Effector memory CD4-positive, alpha-beta T cell (primary cell): ENCODE results near the gene TCTN2.

Experiments
- DNase-seq, 3 donors: peaks; one replicate each; pipeline ENCODE4 v3.0.0-alpha.2; 2020
- H3K27ac ChIP-seq: 2 replicates; pipeline ENCODE4 v1.7.0; 2013; ENCODE audit warnings: mild to moderate bottlenecking, low read length, moderate library complexity; ENCODE audit not compliant: insufficient read depth, poor library complexity, severe bottlenecking
- H3K27me3 ChIP-seq: replicated peaks from 2 replicates; pipeline ENCODE4 v1.7.0; 2013; ENCODE audit warnings: mild to moderate bottlenecking, low read length; ENCODE audit not compliant: insufficient read depth, control insufficient read depth, poor library complexity, severe bottlenecking
- H3K36me3 ChIP-seq: 2 replicates; pipeline ENCODE4 v1.7.0; 2013; ENCODE audit warnings: mild to moderate bottlenecking, low read length, moderate library complexity; ENCODE audit not compliant: control insufficient read depth, insufficient read depth
- H3K4me1 ChIP-seq: 2 replicates; pipeline ENCODE4 v1.7.0; 2013; ENCODE audit warnings: low read length, mild to moderate bottlenecking; ENCODE audit not compliant: control insufficient read depth, insufficient read depth, poor library complexity, severe bottlenecking
- H3K4me3 ChIP-seq: 2 replicates; pipeline ENCODE4 v1.7.0; 2013; ENCODE audit warnings: low read length, low read depth, mild to moderate bottlenecking; ENCODE audit not compliant: insufficient read depth, poor library complexity, severe bottlenecking
- H3K9me3 ChIP-seq: 2 replicates; pipeline ENCODE4 v1.7.0; 2013; ENCODE audit warnings: mild to moderate bottlenecking, low read length, moderate library complexity; ENCODE audit not compliant: control insufficient read depth

Gene TCTN2

GRCh38 chr12:123655420-123655819, 15.5 kb upstream of the TCTN2 start:
- Histone ChIP-seq H3K27ac (no peak overlapping the region), H3K27me3 (no peaks in the 10 kb centered on the region), H3K4me1 (no peaks in the 10 kb centered on the region), H3K36me3 (peaks cover 27% of the 10 kb centered on the region), H3K4me3 (no peak overlapping the region), H3K9me3 (no peaks in the 10 kb centered on the region)
- DNase-seq = no peak

DNA sequence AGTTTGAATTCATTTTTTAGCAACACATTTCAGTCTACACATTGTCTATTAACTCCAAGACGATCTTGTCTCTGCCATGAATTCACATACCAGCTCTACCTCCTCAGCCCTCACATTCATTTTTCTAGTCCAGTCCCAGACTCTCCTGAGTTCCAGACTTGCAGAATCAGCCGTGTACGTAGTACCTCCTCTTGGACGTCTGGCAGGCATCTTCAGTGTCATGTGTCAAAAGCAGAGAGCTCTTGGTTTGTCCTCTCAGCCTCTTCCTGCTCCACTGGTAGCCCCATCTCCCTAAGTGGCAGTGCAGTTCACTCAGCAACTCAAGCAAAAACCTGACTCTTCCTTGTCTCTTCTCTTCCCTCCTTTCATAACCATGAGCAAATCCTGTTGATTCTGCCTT, 14.5 kb upstream of the TCTN2 start:
- DNase-seq = no peak
- Histone ChIP-seq H3K4me3 (no peak overlapping the region), H3K36me3 (peaks cover 27% of the 10 kb centered on the region)

GRCh38 chr12:123657211-123657610, 13.7 kb upstream of the TCTN2 start:
- Histone ChIP-seq H3K27ac (no peak overlapping the region), H3K27me3 (no peaks in the 10 kb centered on the region), H3K4me3 (no peak overlapping the region), H3K9me3 (no peaks in the 10 kb centered on the region), H3K4me1 (no peaks in the 10 kb centered on the region), H3K36me3 (peaks cover 21% of the 10 kb centered on the region)
- DNase-seq = no peak

More for the DNA sequence above, 14.5 kb upstream of the TCTN2 start:
- Histone ChIP-seq H3K27me3 (no peaks in the 10 kb centered on the region), H3K27ac (no peak overlapping the region), H3K4me1 (no peaks in the 10 kb centered on the region), H3K9me3 (no peaks in the 10 kb centered on the region)

DNA sequence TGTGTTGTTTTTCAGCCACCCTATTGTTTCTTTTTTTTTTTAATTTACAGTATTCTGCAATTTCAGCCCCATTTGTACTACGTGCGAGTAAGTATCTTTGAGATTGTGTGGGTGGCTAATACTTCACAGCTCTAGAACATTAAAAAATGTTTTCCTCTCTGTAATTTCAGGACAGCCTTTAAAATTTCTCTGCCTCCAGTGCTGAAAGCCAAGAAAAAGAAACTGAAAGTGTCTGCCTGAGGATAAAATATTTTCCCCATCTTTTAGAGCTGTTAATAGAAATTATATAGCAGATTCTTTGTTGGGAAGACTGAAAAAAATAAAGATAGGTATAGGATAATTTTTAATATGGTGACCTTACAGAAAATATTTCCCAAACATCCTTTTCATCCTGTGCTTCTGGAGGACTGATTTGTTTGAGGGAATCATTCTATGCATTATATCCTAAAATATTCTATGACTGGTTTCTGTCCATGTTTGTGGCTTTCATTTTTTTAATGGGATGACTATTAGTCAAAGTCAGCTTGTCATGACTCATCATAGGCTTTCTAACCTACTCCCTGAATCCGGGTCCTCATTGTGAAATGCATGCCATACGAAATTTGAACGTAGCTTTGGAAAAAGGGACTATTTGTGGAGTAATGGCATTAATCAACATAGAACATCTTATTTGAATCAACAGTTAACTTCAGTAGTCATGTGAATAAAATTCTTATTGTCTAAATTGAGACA, 10.8 kb upstream of the TCTN2 start:
- H3K9me3 ChIP-seq = no peaks in the 10 kb centered on the region
- no peak overlapping the region for H3K4me3 ChIP-seq
- H3K27ac ChIP-seq = no peak overlapping the region
- no peaks in the 10 kb centered on the region for H3K27me3 ChIP-seq
- H3K36me3 ChIP-seq = peaks cover 17% of the 10 kb centered on the region
- DNase-seq = no peak
- H3K4me1 ChIP-seq = no peaks in the 10 kb centered on the region

GRCh38 chr12:123667771-123668170, 3.1 kb upstream of the TCTN2 start:
- DNase-seq = no peak
- Histone ChIP-seq H3K4me3 (no peak overlapping the region), H3K27me3 (no peaks in the 10 kb centered on the region)

GRCh38 chr12:123671876-123672275, 963 bp downstream of the TCTN2 start:
- Histone ChIP-seq H3K9me3 (no peaks in the 10 kb centered on the region), H3K4me3 (no peak overlapping the region), H3K36me3 (peaks cover 9% of the 10 kb centered on the region), H3K27ac (no peak overlapping the region), H3K27me3 (no peaks in the 10 kb centered on the region), H3K4me1 (peaks cover 6% of the 10 kb centered on the region)
- DNase-seq = no peak

More at GRCh38 chr12:123667771-123668170, 3.1 kb upstream of the TCTN2 start:
- peaks cover 6% of the 10 kb centered on the region for H3K4me1 ChIP-seq
- no peak overlapping the region for H3K27ac ChIP-seq
- no peaks in the 10 kb centered on the region for H3K9me3 ChIP-seq
- no peaks in the 10 kb centered on the region for H3K36me3 ChIP-seq

DNA sequence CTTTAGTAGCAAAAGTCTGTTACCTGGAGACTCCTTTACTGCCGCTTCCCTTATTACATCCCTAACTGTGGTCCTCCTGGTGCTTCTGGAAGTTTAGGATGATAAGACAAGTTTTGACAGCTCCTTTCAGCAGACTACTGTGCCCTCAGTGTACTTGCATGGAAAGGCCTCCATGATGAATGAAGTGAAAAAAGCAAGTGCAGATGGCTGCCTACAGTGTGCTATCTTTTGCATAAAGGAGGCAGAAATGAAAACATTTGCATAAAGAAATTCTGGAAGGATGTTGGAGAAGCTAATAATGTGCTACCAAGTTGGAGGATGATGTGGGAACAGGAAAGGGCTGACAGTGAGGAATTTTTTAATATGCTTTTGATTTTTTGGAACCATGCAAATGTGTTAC, 4.5 kb downstream of the TCTN2 start:
- Histone ChIP-seq H3K4me1 (peaks cover 6% of the 10 kb centered on the region), H3K4me3 (no peak overlapping the region), H3K27ac (no peak overlapping the region), H3K9me3 (no peaks in the 10 kb centered on the region), H3K36me3 (peaks cover 12% of the 10 kb centered on the region), H3K27me3 (no peaks in the 10 kb centered on the region)
- DNase-seq = no peak

- H3K4me1 ChIP-seq = no peaks in the 10 kb centered on the region
- no peaks in the 10 kb centered on the region for H3K27me3 ChIP-seq
- no peak for DNase-seq
- H3K36me3 ChIP-seq = peaks cover 12% of the 10 kb centered on the region
- no peak overlapping the region for H3K4me3 ChIP-seq
- no peak overlapping the region for H3K27ac ChIP-seq
- H3K9me3 ChIP-seq = no peaks in the 10 kb centered on the region
Measured at GRCh38 chr12:123676616-123677320, 5.9 kb downstream of the TCTN2 start.

DNA sequence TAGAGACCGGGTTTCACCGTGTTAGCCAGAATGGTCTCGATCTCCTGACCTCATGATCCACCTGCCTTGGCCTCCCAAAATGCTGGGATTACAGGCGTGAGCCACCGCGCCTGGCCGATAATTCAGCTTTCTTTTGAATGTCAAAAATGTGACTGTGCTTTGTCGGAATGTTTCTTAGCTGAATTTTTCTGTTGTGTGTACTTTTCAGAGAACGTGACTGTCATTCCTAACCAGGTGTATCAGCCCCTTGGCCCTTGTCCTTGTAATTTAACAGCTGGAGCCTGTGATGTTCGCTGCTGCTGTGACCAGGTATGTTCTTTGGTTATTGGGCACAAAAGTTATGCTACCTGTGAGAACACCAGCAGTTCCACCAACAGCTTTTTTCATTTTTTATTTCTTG, 8.1 kb downstream of the TCTN2 start:
- Histone ChIP-seq H3K4me3 (no peak overlapping the region), H3K4me1 (no peaks in the 10 kb centered on the region), H3K36me3 (peaks cover 12% of the 10 kb centered on the region), H3K27ac (no peak overlapping the region), H3K27me3 (no peaks in the 10 kb centered on the region), H3K9me3 (no peaks in the 10 kb centered on the region)
- no peak for DNase-seq

GRCh38 chr12:123681605-123682004, 10.7 kb downstream of the TCTN2 start:
- Histone ChIP-seq H3K4me1 (no peaks in the 10 kb centered on the region), H3K9me3 (no peaks in the 10 kb centered on the region), H3K27me3 (no peaks in the 10 kb centered on the region), H3K36me3 (peaks cover 3% of the 10 kb centered on the region), H3K27ac (no peak overlapping the region), H3K4me3 (no peak overlapping the region)
- no peak for DNase-seq
